AG09319 (cell line): ENCODE measurements around the gene MARS1.
"Not testable (repeated sequence)": the region's sequence is repeated elsewhere in the genome, so short reads cannot be mapped to it uniquely, and the experiment has no call there.

Experiments
- DNase-seq: peaks from one replicate; pipeline ENCODE4 v3.0.0-alpha.2; 2010; ENCODE audit warnings: low read depth; ENCODE audit errors: extremely low read depth
- TF ChIP-seq, protein P1 (sequence below): IDR thresholded peaks from 2 replicates; pipeline ENCODE4 v1.5.1; 2011; ENCODE audit warnings: low read depth, mild to moderate bottlenecking, inconsistent platforms, low read length, moderate library complexity

Gene MARS1

DNA sequence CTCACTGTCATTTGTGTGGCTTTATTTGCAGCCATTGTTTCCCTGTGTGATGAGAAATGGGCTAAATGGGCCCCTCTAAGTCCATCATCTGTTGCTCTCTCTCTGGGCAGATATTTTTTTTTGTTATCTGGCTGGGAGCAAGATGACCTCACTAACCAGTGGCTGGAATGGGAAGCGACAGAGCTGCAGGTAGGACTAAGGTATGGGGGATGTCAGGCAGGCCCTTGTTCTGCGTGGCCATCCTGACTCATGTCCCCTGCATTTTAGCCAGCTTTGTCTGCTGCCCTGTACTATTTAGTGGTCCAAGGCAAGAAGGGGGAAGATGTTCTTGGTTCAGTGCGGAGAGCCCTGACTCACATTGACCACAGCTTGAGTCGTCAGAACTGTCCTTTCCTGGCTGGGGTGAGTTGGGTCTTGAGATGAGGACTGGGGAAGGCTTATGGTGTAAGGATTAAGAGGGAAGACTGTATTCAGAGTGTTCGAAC lies 1.3 kb downstream of the MARS1 start:
- TF ChIP-seq, protein P1, sequence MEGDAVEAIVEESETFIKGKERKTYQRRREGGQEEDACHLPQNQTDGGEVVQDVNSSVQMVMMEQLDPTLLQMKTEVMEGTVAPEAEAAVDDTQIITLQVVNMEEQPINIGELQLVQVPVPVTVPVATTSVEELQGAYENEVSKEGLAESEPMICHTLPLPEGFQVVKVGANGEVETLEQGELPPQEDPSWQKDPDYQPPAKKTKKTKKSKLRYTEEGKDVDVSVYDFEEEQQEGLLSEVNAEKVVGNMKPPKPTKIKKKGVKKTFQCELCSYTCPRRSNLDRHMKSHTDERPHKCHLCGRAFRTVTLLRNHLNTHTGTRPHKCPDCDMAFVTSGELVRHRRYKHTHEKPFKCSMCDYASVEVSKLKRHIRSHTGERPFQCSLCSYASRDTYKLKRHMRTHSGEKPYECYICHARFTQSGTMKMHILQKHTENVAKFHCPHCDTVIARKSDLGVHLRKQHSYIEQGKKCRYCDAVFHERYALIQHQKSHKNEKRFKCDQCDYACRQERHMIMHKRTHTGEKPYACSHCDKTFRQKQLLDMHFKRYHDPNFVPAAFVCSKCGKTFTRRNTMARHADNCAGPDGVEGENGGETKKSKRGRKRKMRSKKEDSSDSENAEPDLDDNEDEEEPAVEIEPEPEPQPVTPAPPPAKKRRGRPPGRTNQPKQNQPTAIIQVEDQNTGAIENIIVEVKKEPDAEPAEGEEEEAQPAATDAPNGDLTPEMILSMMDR: no peak
- DNase-seq: no peak

DNA sequence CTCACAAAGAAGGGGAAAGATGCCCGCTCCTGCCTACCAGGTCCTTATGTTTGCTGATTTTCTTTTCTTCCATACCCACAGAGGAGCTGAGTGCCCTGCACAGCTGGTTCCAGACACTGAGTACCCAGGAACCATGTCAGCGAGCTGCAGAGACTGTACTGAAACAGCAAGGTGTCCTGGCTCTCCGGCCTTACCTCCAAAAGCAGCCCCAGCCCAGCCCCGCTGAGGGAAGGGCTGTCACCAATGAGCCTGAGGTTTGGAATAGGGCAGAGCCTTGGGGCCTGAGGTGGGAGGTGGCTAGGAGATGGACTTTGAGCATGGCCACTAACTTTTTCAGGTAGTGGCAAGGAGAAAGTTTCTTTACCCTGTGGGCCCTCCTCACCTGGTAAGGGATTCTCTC lies 2.3 kb downstream of the MARS1 start:
- TF ChIP-seq, protein P1: no peak
- DNase-seq: no peak

DNA sequence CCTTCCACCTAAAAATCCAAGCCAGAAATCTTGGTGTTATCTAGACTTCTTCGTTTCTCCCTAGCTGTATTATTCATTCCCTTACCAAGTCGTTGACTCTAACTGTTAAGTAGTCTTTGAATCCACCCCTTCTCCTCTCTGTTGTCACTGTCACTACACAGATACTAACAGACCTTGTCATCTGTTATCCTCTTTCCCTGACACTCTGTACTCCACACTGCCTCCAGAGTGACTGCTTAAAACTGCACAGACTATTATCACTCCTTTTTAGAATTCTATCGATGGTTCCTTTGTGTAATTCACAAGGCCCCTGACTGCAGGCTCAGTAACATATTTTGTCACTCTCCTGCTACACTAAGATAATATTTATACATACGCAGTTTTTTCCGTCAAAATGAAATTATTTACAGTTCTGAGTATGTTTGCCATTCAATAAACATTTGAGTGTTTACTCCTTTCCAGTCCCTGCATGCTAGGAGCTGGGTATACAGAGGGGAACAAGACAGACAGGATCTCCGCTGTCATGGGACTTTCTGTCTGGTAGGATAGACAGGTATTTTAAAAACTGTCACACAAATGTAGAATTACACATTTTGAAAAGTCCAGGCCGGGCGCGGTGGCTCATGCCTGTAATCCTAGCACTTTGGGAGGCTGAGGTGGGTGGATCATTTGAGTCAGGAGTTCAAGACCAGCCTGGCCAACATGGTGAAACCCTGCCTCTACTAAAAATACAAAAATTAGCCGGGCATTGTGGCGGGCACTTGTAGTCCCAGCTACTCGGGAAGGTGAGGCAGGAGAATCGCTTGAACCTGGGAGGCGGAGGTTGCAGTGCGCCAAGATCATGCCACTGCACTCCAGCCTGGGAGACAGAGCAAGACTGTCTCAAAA lies 3.8 kb downstream of the MARS1 start:
- no peak for DNase-seq
- TF ChIP-seq, protein P1: no peak

DNA sequence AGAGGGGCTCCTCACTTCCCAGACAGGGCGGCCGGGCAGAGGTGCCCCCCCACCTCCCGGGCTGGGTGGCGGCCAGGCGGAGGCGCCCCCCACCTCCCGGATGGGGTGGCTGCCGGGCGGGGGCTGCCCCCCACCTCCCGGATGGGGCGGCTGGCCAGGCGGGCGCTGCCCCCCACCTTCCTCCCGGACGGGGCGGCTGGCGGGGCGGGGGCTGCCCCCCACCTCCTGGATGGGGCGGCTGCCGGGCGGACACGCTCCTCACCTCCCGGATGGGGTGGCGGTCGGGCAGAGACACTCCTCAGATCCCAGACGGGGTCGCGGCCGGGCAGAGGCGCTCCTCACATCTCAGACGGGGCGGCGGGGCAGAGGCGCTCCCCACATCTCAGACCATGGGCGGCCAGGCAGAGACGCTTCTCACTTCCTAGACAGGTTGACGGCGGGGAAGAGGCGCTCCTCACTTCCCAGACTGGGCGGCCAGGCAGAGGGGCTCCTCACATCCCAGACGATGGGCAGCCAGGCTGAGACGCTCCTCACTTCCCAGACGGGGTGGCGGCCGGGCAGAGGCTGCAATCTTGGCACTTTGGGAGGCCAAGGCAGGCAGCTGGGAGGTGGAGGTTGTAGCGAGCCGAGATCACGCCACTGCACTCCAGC lies 7.3 kb downstream of the MARS1 start:
- DNase-seq: not testable (repeated sequence)

DNA sequence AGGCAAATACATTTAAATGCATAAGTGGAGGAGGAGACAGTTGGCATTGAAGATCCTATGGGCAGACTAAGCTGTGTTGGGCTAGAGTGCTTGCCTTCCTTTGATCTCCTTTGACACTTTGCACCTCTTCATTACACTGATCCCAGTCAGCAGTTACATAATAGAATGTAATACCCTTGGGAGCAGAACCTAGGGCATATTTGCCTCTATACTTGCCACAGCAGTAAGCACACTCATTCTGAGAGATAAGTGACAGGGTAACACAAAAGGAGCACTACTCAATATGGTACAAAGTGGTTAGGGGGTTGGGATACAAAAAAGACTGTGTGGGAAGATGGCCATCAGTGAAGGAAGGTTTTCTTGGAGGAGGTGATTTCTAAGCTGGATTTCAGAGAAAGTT lies 9.0 kb downstream of the MARS1 start:
- TF ChIP-seq, protein P1: no peak

DNA sequence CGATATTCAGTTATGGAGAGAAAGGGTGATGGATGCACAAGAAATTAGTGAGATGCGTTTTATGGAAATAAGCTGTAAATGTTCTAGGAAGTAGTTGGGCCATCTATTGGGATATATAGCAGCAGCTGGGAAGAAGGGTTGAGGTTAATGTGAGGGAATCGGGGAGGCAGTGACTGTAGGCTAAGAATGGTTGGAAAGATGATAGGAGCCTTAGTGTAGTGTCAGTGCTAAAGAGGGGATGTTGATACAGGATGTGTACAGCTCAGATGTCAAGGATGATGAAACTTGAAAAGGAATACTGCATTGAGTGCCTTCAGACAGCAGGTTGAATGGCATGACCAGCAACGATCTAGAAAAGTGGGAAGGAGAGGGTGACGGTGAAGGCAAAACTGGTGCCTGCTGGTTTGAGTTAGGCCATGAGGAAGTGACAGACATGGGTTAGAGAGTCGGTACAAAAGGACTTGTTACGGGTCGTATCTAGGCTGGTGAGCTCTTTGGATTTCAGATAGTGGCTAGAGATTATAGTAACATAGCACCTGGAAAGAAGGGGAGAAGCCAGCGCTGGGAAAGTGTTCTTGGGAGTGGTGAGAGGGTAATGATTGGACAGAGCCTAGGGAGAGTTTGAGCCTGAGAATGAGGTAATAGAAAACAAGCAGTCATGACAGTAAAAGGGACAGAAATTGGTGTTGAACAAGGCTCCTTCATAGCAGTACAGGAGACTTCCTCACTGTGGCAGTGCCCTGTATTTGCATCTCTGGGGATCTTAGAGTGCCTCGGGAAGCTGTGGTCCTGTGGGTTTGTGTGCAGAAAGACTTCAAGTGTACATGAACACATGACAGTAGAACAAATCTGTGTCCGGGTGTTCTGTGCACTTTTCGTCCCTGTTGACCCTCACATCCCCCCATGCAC lies 9.6 kb downstream of the MARS1 start:
- DNase-seq: no peak

More for the DNA sequence above, 9.0 kb downstream of the MARS1 start:
- no peak for DNase-seq

DNA sequence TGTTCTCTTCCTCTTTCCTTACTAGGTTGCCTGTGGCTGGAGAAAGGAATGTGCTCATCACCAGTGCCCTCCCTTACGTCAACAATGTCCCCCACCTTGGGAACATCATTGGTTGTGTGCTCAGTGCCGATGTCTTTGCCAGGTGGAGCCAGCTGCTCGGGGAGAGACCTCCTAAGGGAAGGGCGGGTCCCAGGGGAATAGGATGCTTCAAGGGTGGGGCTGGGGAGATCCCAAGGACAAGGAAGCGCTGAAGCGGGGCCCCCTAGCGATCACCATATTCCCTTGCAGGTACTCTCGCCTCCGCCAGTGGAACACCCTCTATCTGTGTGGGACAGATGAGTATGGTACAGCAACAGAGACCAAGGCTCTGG lies 10.2 kb downstream of the MARS1 start:
- DNase-seq: no peak
- TF ChIP-seq, protein P1: no peak

More for the DNA sequence above, 9.6 kb downstream of the MARS1 start:
- TF ChIP-seq, protein P1: no peak
